ENCODE measurements around the gene SPG11. TPM values are rescaled to one million over a fixed set of nuclear protein-coding genes. Genes with fewer than 3 reads are reported as not detected.
A peak's percentile ranks its signal among the peaks of the same experiment; 100 is the strongest.
"Not testable (repeated sequence)": the region's sequence is repeated elsewhere in the genome, so short reads cannot be mapped to it uniquely, and the experiment has no call there.

Gene SPG11, protein sequence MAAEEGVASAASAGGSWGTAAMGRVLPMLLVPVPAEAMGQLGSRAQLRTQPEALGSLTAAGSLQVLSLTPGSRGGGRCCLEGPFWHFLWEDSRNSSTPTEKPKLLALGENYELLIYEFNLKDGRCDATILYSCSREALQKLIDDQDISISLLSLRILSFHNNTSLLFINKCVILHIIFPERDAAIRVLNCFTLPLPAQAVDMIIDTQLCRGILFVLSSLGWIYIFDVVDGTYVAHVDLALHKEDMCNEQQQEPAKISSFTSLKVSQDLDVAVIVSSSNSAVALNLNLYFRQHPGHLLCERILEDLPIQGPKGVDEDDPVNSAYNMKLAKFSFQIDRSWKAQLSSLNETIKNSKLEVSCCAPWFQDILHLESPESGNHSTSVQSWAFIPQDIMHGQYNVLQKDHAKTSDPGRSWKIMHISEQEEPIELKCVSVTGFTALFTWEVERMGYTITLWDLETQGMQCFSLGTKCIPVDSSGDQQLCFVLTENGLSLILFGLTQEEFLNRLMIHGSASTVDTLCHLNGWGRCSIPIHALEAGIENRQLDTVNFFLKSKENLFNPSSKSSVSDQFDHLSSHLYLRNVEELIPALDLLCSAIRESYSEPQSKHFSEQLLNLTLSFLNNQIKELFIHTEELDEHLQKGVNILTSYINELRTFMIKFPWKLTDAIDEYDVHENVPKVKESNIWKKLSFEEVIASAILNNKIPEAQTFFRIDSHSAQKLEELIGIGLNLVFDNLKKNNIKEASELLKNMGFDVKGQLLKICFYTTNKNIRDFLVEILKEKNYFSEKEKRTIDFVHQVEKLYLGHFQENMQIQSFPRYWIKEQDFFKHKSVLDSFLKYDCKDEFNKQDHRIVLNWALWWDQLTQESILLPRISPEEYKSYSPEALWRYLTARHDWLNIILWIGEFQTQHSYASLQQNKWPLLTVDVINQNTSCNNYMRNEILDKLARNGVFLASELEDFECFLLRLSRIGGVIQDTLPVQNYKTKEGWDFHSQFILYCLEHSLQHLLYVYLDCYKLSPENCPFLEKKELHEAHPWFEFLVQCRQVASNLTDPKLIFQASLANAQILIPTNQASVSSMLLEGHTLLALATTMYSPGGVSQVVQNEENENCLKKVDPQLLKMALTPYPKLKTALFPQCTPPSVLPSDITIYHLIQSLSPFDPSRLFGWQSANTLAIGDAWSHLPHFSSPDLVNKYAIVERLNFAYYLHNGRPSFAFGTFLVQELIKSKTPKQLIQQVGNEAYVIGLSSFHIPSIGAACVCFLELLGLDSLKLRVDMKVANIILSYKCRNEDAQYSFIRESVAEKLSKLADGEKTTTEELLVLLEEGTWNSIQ (N-terminal part only)
- total RNA-seq: 136 TPM
- polyA plus RNA-seq: 30.7 TPM

DNA sequence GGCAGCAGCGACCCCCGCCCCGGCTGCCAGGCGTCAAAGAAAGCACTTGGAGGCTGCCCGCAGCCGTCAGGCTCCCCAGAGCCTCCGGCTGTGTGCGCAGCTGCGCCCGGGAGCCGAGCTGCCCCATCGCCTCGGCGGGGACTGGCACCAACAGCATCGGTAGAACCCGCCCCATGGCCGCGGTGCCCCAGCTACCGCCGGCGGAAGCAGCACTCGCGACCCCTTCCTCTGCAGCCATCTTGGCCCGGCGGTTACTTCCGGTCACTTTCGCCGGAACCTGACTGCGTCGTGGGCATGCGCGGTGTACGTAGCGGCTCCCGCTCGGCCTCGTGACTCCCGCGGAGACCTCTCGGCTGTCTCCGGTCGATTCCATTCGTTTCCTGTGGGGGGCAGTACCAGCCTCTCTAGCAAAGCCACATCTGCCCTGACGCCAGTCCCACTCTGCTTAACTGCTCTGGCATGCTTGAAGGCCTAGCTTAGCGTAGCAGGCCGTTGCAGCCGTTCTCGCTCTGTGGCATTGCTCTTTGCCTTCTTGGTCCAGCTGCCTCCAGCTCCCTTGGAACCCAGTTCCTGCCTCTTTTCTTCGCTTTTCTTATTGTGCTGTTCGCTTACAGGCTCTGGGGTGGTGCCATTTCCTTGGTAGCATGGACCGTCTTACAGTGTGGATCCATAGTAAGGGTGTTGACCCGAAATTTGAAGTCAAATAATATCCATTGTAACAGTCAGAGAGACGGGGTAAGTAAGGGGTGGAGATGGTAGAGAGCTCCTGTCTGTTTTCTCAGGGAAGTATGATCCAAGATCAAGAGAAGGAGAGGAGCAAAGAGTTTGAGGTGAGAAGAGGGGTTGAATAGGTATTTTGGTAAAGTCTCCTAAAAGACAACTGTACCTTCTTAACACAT lies at the start of gene SPG11:
Gene SPG11, minus strand, starts transcription at position 253 of the 899 bp plus-strand sequence. Its CDS starts 15 bp downstream, at position 238.
- WGBS: 8% methylated on average over 53 of the region's 53 CpGs
- Histone ChIP-seq H3K4me3 (ENCODE audit: low read depth, low read length) (peak within 1 kb of the TSS; percentile 61), H3K27ac (ENCODE audit: low read depth) (peak within 1 kb of the TSS; percentile 92), H3K4me1 (ENCODE audit: insufficient read depth) (no peaks in the 10 kb centered on the region), H3K36me3 (ENCODE audit: insufficient read depth) (peaks cover 2% of the 10 kb centered on the region)
- DNase-seq (ENCODE audit: extremely low spot score): peak; percentile 91

DNA sequence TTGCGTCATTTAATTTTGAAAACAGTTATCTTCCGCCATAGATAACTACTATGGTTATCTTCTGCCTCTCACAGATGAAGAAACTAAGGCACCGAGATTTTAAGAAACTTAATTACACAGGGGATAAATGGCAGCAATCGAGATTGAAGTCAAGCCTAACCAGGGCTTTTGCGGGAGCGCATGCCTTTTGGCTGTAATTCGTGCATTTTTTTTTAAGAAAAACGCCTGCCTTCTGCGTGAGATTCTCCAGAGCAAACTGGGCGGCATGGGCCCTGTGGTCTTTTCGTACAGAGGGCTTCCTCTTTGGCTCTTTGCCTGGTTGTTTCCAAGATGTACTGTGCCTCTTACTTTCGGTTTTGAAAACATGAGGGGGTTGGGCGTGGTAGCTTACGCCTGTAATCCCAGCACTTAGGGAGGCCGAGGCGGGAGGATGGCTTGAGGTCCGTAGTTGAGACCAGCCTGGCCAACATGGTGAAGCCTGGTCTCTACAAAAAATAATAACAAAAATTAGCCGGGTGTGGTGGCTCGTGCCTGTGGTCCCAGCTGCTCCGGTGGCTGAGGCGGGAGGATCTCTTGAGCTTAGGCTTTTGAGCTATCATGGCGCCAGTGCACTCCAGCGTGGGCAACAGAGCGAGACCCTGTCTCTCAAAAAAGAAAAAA lies 49.0 kb upstream of the SPG11 start:
- 13% methylated on average over 24 of the region's 24 CpGs for WGBS
- H3K4me1 ChIP-seq (ENCODE audit: insufficient read depth): no peaks in the 10 kb centered on the region
- peaks cover 8% of the 10 kb centered on the region for H3K36me3 ChIP-seq (ENCODE audit: insufficient read depth)
- DNase-seq (ENCODE audit: extremely low spot score): no peak
- peak overlapping the region; percentile 89 for H3K4me3 ChIP-seq (ENCODE audit: low read depth, low read length)
- peak overlapping the region; percentile 99 for H3K27ac ChIP-seq (ENCODE audit: low read depth)

DNA sequence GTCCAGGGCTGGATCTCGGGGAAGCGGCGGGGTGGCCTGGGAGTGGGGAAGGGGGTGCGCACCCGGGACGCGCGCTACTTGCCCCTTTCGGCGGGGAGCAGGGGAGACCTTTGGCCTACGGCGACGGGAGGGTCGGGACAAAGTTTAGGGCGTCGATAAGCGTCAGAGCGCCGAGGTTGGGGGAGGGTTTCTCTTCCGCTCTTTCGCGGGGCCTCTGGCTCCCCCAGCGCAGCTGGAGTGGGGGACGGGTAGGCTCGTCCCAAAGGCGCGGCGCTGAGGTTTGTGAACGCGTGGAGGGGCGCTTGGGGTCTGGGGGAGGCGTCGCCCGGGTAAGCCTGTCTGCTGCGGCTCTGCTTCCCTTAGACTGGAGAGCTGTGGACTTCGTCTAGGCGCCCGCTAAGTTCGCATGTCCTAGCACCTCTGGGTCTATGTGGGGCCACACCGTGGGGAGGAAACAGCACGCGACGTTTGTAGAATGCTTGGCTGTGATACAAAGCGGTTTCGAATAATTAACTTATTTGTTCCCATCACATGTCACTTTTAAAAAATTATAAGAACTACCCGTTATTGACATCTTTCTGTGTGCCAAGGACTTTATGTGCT lies 48.4 kb upstream of the SPG11 start:
- H3K4me3 ChIP-seq (ENCODE audit: low read depth, low read length): peak overlapping the region; percentile 89
- WGBS: under 1% methylated on average over 46 of the region's 46 CpGs
- no peaks in the 10 kb centered on the region for H3K4me1 ChIP-seq (ENCODE audit: insufficient read depth)
- DNase-seq (ENCODE audit: extremely low spot score): no peak
- H3K27ac ChIP-seq (ENCODE audit: low read depth): peak overlapping the region; percentile 99
- peaks cover 6% of the 10 kb centered on the region for H3K36me3 ChIP-seq (ENCODE audit: insufficient read depth)

DNA sequence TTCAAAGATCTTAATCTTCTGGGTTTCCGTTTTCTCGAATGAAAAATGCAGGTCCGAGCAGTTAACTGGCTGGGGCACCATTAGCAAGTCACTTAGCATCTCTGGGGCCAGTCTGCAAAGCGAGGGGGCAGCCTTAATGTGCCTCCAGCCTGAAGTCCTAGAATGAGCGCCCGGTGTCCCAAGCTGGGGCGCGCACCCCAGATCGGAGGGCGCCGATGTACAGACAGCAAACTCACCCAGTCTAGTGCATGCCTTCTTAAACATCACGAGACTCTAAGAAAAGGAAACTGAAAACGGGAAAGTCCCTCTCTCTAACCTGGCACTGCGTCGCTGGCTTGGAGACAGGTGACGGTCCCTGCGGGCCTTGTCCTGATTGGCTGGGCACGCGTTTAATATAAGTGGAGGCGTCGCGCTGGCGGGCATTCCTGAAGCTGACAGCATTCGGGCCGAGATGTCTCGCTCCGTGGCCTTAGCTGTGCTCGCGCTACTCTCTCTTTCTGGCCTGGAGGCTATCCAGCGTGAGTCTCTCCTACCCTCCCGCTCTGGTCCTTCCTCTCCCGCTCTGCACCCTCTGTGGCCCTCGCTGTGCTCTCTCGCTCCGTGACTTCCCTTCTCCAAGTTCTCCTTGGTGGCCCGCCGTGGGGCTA lies 47.8 kb upstream of the SPG11 start, which contains the start of the genes B2M and PATL2:
Gene B2M, plus strand, starts transcription at position 422 of the 647 bp plus-strand sequence. Its CDS starts 30 bp downstream, at position 452.
Gene PATL2, minus strand, starts transcription at position 228 of the 647 bp plus-strand sequence. CDS start 34,833 bp downstream, outside the sequence.
- Histone ChIP-seq H3K4me1 (ENCODE audit: insufficient read depth) (no peaks in the 10 kb centered on the region), H3K36me3 (ENCODE audit: insufficient read depth) (peaks cover 3% of the 10 kb centered on the region), H3K27ac (ENCODE audit: low read depth) (peak within 1 kb of the TSS; percentile 99), H3K4me3 (ENCODE audit: low read depth, low read length) (peak within 1 kb of the TSS; percentile 89)
- under 1% methylated on average over 37 of the region's 37 CpGs for WGBS
- DNase-seq (ENCODE audit: extremely low spot score): peak; percentile 94

DNA sequence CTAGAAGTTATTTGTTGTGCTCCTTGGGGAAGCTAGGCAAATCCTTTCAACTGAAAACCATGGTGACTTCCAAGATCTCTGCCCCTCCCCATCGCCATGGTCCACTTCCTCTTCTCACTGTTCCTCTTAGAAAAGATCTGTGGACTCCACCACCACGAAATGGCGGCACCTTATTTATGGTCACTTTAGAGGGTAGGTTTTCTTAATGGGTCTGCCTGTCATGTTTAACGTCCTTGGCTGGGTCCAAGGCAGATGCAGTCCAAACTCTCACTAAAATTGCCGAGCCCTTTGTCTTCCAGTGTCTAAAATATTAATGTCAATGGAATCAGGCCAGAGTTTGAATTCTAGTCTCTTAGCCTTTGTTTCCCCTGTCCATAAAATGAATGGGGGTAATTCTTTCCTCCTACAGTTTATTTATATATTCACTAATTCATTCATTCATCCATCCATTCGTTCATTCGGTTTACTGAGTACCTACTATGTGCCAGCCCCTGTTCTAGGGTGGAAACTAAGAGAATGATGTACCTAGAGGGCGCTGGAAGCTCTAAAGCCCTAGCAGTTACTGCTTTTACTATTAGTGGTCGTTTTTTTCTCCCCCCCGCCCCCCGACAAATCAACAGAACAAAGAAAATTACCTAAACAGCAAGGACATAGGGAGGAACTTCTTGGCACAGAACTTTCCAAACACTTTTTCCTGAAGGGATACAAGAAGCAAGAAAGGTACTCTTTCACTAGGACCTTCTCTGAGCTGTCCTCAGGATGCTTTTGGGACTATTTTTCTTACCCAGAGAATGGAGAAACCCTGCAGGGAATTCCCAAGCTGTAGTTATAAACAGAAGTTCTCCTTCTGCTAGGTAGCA lies 47.0 kb upstream of the SPG11 start:
- Histone ChIP-seq H3K4me1 (ENCODE audit: insufficient read depth) (no peaks in the 10 kb centered on the region), H3K27ac (ENCODE audit: low read depth) (peak overlapping the region; percentile 91), H3K36me3 (ENCODE audit: insufficient read depth) (no peaks in the 10 kb centered on the region), H3K4me3 (ENCODE audit: low read depth, low read length) (peak overlapping the region; percentile 56)
- WGBS: 28% methylated on average over 11 of the region's 11 CpGs
- DNase-seq (ENCODE audit: extremely low spot score): no peak

DNA sequence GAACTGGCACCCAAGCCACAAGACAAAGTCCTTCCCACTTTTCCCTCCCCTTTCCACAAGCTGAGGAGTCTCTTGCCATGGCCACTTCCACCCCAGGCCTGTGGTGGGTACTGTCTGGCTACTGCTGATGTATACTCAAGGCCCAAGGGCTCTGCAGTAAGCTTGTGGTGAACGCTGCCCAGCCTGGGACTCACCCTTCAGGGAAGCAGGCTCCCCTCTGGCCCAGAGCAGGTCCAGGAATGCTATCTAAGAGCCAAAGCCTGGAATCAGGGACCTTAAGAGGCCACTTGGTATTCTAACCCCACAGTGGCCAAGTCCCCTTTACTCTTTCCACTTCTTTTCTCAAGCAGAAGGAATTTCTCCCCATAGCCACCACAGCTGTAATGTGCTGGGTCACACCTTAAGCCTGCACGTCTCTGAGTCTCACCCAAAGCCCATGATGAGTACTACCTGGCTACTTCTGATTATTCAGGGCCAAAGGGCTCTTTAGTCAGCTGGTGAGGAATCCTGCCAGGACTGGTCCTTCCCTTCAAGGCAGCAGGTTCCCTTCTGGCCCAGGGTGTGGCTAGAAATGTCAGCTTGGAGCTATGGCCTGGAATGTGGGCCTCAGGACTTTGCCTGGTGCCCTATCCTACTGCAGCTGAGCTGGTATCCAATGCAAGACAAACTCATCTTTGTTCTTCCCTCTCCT lies 43.6 kb upstream of the SPG11 start:
- H3K36me3 ChIP-seq (ENCODE audit: insufficient read depth): no peaks in the 10 kb centered on the region
- H3K4me3 ChIP-seq (ENCODE audit: low read depth, low read length): no peak overlapping the region
- 70% methylated on average over 2 of the region's 2 CpGs for WGBS
- peak overlapping the region; percentile 48 for H3K27ac ChIP-seq (ENCODE audit: low read depth)
- DNase-seq (ENCODE audit: extremely low spot score): no peak
- no peaks in the 10 kb centered on the region for H3K4me1 ChIP-seq (ENCODE audit: insufficient read depth)

DNA sequence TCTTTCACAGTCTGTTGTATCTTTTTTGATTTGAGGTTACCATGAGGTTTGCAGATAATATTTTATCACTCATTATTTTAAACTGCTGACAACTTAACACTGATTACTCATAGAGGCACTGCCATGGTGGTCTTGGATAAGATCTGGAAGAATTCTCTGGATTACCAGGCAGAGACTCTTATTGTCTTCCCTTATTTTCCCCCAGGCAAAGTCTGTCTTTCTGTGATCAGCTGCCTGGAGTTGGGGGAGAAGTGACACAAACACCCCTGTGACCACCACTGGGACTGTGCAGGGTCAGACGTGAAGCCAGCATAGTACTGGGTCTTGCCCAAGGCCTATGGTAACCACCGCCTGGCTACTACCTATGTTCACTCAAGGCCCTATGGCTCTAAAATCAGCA lies 42.9 kb upstream of the SPG11 start:
- no peak overlapping the region for H3K4me3 ChIP-seq (ENCODE audit: low read depth, low read length)
- H3K4me1 ChIP-seq (ENCODE audit: insufficient read depth): no peaks in the 10 kb centered on the region
- no peak for DNase-seq (ENCODE audit: extremely low spot score)
- no peaks in the 10 kb centered on the region for H3K36me3 ChIP-seq (ENCODE audit: insufficient read depth)
- no peak overlapping the region for H3K27ac ChIP-seq (ENCODE audit: low read depth)
- WGBS: 92% methylated on average over 2 of the region's 2 CpGs

DNA sequence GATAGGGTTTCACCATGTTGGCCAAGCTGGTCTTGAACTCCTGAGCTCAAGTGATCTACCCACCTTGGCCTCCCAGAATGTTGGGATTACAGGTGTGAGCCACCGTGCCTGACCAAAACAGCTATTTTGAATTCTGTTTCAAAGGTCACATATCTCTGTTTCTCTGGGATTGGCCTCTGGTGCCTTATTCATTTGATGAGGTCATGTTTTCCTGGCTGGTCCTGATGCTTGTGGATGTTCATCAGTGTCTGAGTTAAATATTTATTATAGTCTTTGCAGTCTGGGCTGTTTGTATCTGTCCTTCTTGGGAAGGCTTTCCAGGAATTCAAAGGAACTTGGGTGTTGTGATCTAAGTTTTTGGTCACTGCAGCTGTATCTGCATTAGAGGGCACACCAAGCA lies 42.5 kb upstream of the SPG11 start:
- Histone ChIP-seq H3K4me1 (ENCODE audit: insufficient read depth) (no peaks in the 10 kb centered on the region), H3K4me3 (ENCODE audit: low read depth, low read length) (no peak overlapping the region), H3K36me3 (ENCODE audit: insufficient read depth) (no peaks in the 10 kb centered on the region), H3K27ac (ENCODE audit: low read depth) (no peak overlapping the region)
- no peak for DNase-seq (ENCODE audit: extremely low spot score)
- WGBS: 84% methylated on average over 1 of the region's 1 CpG

DNA sequence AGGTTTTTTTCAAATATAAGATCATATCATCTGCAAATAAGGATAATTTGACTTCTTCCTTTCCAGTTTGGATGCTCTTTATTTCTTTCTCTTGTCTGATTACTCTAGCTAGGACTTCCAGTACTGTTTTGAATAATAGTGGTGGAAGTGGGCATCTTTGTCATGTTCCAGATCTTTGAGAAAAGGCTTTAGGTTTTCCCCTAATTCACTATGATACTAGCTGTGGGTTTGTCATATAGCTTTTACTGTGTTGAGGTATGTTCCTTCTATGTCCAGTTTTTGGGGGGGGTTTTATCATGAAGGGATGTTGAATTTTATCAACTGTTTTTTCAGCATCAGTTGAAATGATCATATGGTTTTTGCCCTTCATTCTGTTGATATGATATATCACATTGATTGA lies 37.2 kb upstream of the SPG11 start:
- not testable (repeated sequence) for H3K4me3 ChIP-seq (ENCODE audit: low read depth, low read length); DNase-seq (ENCODE audit: extremely low spot score); H3K4me1 ChIP-seq (ENCODE audit: insufficient read depth); H3K36me3 ChIP-seq (ENCODE audit: insufficient read depth); H3K27ac ChIP-seq (ENCODE audit: low read depth)

DNA sequence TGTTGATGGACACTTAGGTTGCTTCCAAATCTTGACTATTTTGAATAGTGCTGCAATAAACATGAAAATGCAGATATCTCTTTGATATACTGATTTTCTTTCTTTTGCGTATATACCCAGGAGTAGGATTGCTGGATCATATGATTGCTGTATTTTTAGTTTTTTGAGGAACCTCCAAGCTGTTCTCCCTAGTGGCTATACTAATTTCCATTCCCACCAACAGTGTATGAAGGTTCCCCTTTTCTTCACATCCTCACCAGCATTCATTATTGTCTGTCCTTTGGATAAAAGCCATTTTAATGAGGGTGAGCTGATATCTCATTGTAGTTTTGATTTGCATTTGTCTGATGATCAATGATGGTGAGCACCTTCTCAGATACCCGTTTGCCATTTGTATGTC lies 35.2 kb upstream of the SPG11 start:
- Histone ChIP-seq H3K4me3 (ENCODE audit: low read depth, low read length) (no peak overlapping the region), H3K4me1 (ENCODE audit: insufficient read depth) (no peaks in the 10 kb centered on the region), H3K36me3 (ENCODE audit: insufficient read depth) (no peaks in the 10 kb centered on the region), H3K27ac (ENCODE audit: low read depth) (no peak overlapping the region)
- WGBS: 88% methylated on average over 2 of the region's 2 CpGs
- DNase-seq (ENCODE audit: extremely low spot score): no peak
